Neural progenitor cell (in vitro differentiated cells): ENCODE results near the gene ZBTB7A. TPM values are rescaled to one million over a fixed set of nuclear protein-coding genes. Genes with fewer than 3 reads are reported as not detected.

ENCODE experiments used
- DNase-seq: peaks from one replicate; pipeline ENCODE4 v3.0.0-alpha.2; 2016; ENCODE audit warnings: low spot score
- H2AFZ ChIP-seq: fragments of 200-600 bp; sonication (generic); replicated peaks from 2 replicates; pipeline ENCODE4 v1.6.1; 2016; ENCODE audit warnings: antibody characterized with exemption
- H3F3A ChIP-seq: fragments of 200-600 bp; sonication (generic); 2 replicates; pipeline ENCODE4 v1.6.1; 2016; ENCODE audit warnings: antibody characterized with exemption, low read depth
- H3K27ac ChIP-seq: fragments of 200-600 bp; sonication (generic); 2 replicates; pipeline ENCODE4 v1.5.1; 2016; ENCODE audit warnings: mild to moderate bottlenecking
- H3K27me3 ChIP-seq: fragments of 200-600 bp; sonication (generic); 2 replicates; pipeline ENCODE4 v1.6.1; 2016; ENCODE audit warnings: mild to moderate bottlenecking, moderate library complexity
- H3K36me3 ChIP-seq: fragments of 200-600 bp; sonication (generic); 2 replicates; pipeline ENCODE4 v1.5.1; 2016
- H3K4me1 ChIP-seq: fragments of 200-600 bp; sonication (generic); 2 replicates; pipeline ENCODE4 v1.6.1; 2016; ENCODE audit warnings: mixed run types
- H3K4me2 ChIP-seq: fragments of 200-600 bp; sonication (generic); 2 replicates; pipeline ENCODE4 v1.6.1; 2016
- H3K4me3 ChIP-seq: fragments of 200-600 bp; sonication (generic); 2 replicates; pipeline ENCODE4 v1.5.1; 2016
- H3K79me2 ChIP-seq: fragments of 200-600 bp; sonication (generic); 2 replicates; pipeline ENCODE4 v1.6.1; 2016; ENCODE audit warnings: low read depth
- H3K9ac ChIP-seq: fragments of 200-600 bp; sonication (generic); 2 replicates; pipeline ENCODE4 v1.6.1; 2016
- H3K9me3 ChIP-seq: fragments of 200-600 bp; sonication (generic); 2 replicates; pipeline ENCODE4 v1.5.1; 2016; ENCODE audit warnings: low read depth
- H4K20me1 ChIP-seq: fragments of 200-600 bp; sonication (generic); 2 replicates; pipeline ENCODE4 v1.6.1; 2016; ENCODE audit warnings: low read depth
- H3K27ac Mint-ChIP-seq: 3 replicates; pipeline ENCODE4 v1.8.0; 2021; ENCODE audit warnings: mixed read lengths
- H3K27me3 Mint-ChIP-seq: 2 replicates; pipeline ENCODE4 v1.8.0; 2022; ENCODE audit warnings: low read depth, mild to moderate bottlenecking, inconsistent platforms, moderate library complexity, mixed read lengths; ENCODE audit not compliant: insufficient read depth
- H3K36me3 Mint-ChIP-seq: 3 replicates; pipeline ENCODE4 v1.8.0; 2021; ENCODE audit warnings: mixed read lengths
- H3K4me1 Mint-ChIP-seq: 3 replicates; pipeline ENCODE4 v1.8.0; 2021; ENCODE audit warnings: mixed read lengths
- H3K4me3 Mint-ChIP-seq: 3 replicates; pipeline ENCODE4 v1.8.0; 2021; ENCODE audit warnings: mild to moderate bottlenecking, moderate library complexity, mixed read lengths
- H3K9me3 Mint-ChIP-seq: 3 replicates; pipeline ENCODE4 v1.8.0; 2020; ENCODE audit warnings: mixed read lengths
- EZH2 ChIP-seq: fragments of 200-600 bp; sonication (generic); IDR thresholded peaks from 2 replicates; pipeline ENCODE4 v1.6.1; 2017; ENCODE audit warnings: antibody characterized with exemption, mild to moderate bottlenecking, moderate library complexity
- EZH2phosphoT487 ChIP-seq: fragments of 200-600 bp; sonication (generic); IDR thresholded peaks from 2 replicates; pipeline ENCODE4 v1.6.1; 2017; ENCODE audit warnings: antibody characterized with exemption
- total RNA-seq: library from RNA; depleted of rRNA; stranded (reverse); fragments of >200 nt; gene quantifications from 2 replicates; pipeline ENCODE4 v1.2.3, GENCODE V29; 2015; ENCODE audit warnings: low replicate concordance
- TF ChIP-seq, protein P1 (sequence below): fragments of 200-600 bp; sonication (generic); IDR thresholded peaks from 2 replicates; pipeline ENCODE4 v1.5.1; 2017; ENCODE audit warnings: antibody characterized with exemption, mild to moderate bottlenecking

Gene ZBTB7A
- total RNA-seq, 1 donor from 2014 or later: 4.0 TPM

GRCh38 chr19:4063369-4064148, 3.1 kb downstream of the ZBTB7A start:
- Histone ChIP-seq H3K4me1 (peaks cover 13% of the 10 kb centered on the region), H3K27me3 (peaks cover 20% of the 10 kb centered on the region), H3K4me2 (peak overlapping the region; percentile 100), H3K9me3 (no peaks in the 10 kb centered on the region), H4K20me1 (peaks cover 65% of the 10 kb centered on the region), H2AFZ (no peak overlapping the region), H3K79me2 (peaks cover 64% of the 10 kb centered on the region), H3K27ac (no peak overlapping the region), H3K9ac (peak overlapping the region; percentile 46), H3K36me3 (no peaks in the 10 kb centered on the region), H3K4me3 (peak overlapping the region; percentile 96), H3F3A (peaks cover 31% of the 10 kb centered on the region)
- peak overlapping the region; percentile 85 for H3K4me3 Mint-ChIP-seq
- no peak overlapping the region for H3K27ac Mint-ChIP-seq
- DNase-seq: peak; percentile 55
- no peak for TF ChIP-seq EZH2phosphoT487
- TF ChIP-seq EZH2: no peak
- TF ChIP-seq, protein P1, sequence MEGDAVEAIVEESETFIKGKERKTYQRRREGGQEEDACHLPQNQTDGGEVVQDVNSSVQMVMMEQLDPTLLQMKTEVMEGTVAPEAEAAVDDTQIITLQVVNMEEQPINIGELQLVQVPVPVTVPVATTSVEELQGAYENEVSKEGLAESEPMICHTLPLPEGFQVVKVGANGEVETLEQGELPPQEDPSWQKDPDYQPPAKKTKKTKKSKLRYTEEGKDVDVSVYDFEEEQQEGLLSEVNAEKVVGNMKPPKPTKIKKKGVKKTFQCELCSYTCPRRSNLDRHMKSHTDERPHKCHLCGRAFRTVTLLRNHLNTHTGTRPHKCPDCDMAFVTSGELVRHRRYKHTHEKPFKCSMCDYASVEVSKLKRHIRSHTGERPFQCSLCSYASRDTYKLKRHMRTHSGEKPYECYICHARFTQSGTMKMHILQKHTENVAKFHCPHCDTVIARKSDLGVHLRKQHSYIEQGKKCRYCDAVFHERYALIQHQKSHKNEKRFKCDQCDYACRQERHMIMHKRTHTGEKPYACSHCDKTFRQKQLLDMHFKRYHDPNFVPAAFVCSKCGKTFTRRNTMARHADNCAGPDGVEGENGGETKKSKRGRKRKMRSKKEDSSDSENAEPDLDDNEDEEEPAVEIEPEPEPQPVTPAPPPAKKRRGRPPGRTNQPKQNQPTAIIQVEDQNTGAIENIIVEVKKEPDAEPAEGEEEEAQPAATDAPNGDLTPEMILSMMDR: peak; percentile 11
- peaks cover 12% of the 10 kb centered on the region for H3K4me1 Mint-ChIP-seq
- no peaks in the 10 kb centered on the region for H3K9me3 Mint-ChIP-seq
- peaks cover 10% of the 10 kb centered on the region for H3K27me3 Mint-ChIP-seq
- H3K36me3 Mint-ChIP-seq: no peaks in the 10 kb centered on the region

DNA sequence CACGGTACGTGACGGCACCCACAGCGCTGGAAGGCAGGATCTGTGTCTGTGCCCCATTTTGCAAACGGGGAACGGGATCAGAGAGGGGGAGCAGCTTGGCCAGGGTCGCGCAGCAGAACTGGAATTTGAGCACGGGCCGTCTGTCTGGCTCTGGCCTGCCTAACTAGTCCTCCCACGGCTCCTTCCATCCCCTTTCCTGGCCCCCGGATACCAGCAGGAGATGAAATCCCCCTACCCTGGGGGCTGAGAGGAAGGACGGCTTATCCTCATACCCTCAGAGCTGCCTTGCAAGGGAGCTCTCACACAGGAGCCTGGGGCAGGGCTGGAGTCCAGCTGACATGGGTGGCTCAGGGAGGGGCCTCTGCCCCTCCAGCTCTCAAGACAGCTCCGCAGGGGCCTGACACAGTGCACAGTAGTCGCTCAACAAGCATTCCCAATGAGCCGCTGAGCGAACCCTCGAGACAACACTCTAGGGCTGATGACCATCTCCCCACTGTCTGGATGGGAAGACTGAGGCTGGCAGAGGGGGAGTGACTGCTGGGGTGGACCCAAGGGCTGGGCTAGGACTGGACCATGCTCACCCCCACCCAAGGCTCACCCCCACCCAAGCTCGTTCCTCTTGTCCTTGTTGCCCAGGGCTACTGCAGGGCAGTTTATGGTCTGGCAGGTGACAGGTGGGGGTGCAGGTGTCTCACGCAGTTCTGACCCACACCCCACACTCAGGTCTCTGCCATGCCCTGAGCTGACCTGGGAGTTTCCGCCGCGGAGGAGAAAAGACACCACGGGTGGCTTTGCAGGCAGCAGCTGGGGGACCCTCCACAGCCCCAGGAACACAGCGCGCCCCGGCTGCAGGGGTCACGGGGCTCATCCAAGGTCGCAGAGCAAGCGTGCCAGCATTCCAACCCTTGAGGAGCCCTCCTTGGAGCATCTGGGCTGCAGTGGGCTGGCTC, 4.0 kb downstream of the ZBTB7A start:
- Mint-ChIP-seq H3K4me3 (no peak overlapping the region), H3K4me1 (peaks cover 5% of the 10 kb centered on the region), H3K9me3 (no peaks in the 10 kb centered on the region), H3K27ac (no peak overlapping the region), H3K27me3 (peaks cover 3% of the 10 kb centered on the region), H3K36me3 (no peaks in the 10 kb centered on the region)
- H3K9ac ChIP-seq: no peak overlapping the region
- H3K4me3 ChIP-seq: no peak overlapping the region
- no peak overlapping the region for H2AFZ ChIP-seq
- H4K20me1 ChIP-seq: peaks cover 73% of the 10 kb centered on the region
- DNase-seq: no peak
- no peaks in the 10 kb centered on the region for H3K9me3 ChIP-seq
- no peak overlapping the region for H3K27ac ChIP-seq
- peaks cover 12% of the 10 kb centered on the region for H3K27me3 ChIP-seq
- TF ChIP-seq, protein P1: no peak
- no peak for TF ChIP-seq EZH2phosphoT487
- TF ChIP-seq EZH2: no peak
- H3K4me1 ChIP-seq: peaks cover 11% of the 10 kb centered on the region
- H3K4me2 ChIP-seq: no peak overlapping the region
- no peaks in the 10 kb centered on the region for H3K36me3 ChIP-seq
- peaks cover 69% of the 10 kb centered on the region for H3K79me2 ChIP-seq
- peaks cover 22% of the 10 kb centered on the region for H3F3A ChIP-seq

- peaks cover 77% of the 10 kb centered on the region for H4K20me1 ChIP-seq
- peaks cover 5% of the 10 kb centered on the region for H3K27me3 Mint-ChIP-seq
- peaks cover 75% of the 10 kb centered on the region for H3K79me2 ChIP-seq
- H3K4me2 ChIP-seq: no peak overlapping the region
- H3K36me3 ChIP-seq: no peaks in the 10 kb centered on the region
- DNase-seq: no peak
- peaks cover 17% of the 10 kb centered on the region for H3F3A ChIP-seq
- H3K9ac ChIP-seq: no peak overlapping the region
- H3K4me1 Mint-ChIP-seq: peaks cover 5% of the 10 kb centered on the region
- no peak overlapping the region for H3K4me3 Mint-ChIP-seq
- peaks cover 6% of the 10 kb centered on the region for H3K4me1 ChIP-seq
- peaks cover 1% of the 10 kb centered on the region for H3K36me3 Mint-ChIP-seq
- H3K27me3 ChIP-seq: peaks cover 3% of the 10 kb centered on the region
- H3K9me3 ChIP-seq: no peaks in the 10 kb centered on the region
- no peak overlapping the region for H3K4me3 ChIP-seq
- H3K9me3 Mint-ChIP-seq: no peaks in the 10 kb centered on the region
- no peak overlapping the region for H3K27ac Mint-ChIP-seq
- H3K27ac ChIP-seq: no peak overlapping the region
- TF ChIP-seq, protein P1: no peak
- TF ChIP-seq EZH2phosphoT487: no peak
- no peak overlapping the region for H2AFZ ChIP-seq
Measured at GRCh38 chr19:4061683-4062418, 4.8 kb downstream of the ZBTB7A start.
